Measurements from ENCODE around the gene EXPH5. TPM values are rescaled to one million over a fixed set of nuclear protein-coding genes. Genes with fewer than 3 reads are reported as not detected.

EXPH5 gene
- total RNA-seq, 1 donor = 3.8 TPM

Other genes starting within 250 kb of the EXPH5 start
- 0.31 TPM for gene C11orf65, start 126.2 kb downstream of the EXPH5 start, total RNA-seq
- gene POGLUT3, start 95.4 kb downstream of the EXPH5 start, total RNA-seq = 5.6 TPM
- 8.5 TPM for gene DDX10, start 71.3 kb upstream of the EXPH5 start, total RNA-seq

Data from mononuclear cell (primary cell).